Lower leg skin (tissue), 3 donors: ENCODE data around the gene S100B.

ENCODE experiments used
- CTCF ChIP-seq, 3 donors: fragments of 450-650 bp; IDR thresholded peaks; one replicate each; pipeline ENCODE4 v1.5.1; 2016; ENCODE audit warnings: antibody characterized with exemption in 3 of 3, mild to moderate bottlenecking in 3 of 3, moderate library complexity in 2 of 3
- POLR2A ChIP-seq, 2 donors: fragments of 450-650 bp; IDR thresholded peaks; one replicate each; pipeline ENCODE4 v1.6.1; 2016 to 2017; ENCODE audit warnings: antibody characterized with exemption in 2 of 2, mild to moderate bottlenecking in 1 of 2, moderate library complexity in 1 of 2

DNA sequence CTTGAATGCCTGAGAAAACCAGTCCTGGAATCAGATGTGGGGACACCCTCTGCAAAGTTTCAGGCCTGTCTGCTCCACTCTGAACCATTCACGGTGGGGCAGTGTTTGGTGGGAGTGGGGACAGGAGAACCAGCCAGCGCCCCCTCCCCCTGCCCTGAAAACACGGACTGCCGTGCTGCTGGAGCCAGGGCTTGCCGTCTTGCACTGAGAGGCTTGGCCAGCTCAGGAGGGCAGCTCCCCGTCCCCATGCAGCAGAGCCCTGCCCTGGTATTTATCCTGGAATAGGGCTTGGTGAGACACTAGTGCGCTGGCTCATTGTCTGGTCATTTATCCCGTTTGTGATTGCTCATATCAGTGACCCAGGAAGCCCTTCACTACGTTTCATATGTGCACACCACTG is 3.9 kb downstream of the S100B start:
- TF ChIP-seq CTCF (IDR thresholded peaks at IDR 0.05) (no peak), POLR2A (IDR thresholded peaks at IDR 0.05) (no peak)
